ENCODE data around the gene DPYD.

GRCh38 chr1:97238816-97239215, 682.0 kb downstream of the DPYD start:
- TF ChIP-seq CTCF (IDR thresholded peaks at IDR 0.05; ENCODE audit: low read length) (no peak), EZH2 (optimal IDR thresholded peaks at IDR 0.05; ENCODE audit: low read depth, low read length) (no peak)
